Gastrocnemius medialis (tissue), 4 donors: ENCODE measurements around the gene SEPTIN5. TPM values are rescaled to one million over a fixed set of nuclear protein-coding genes. Genes with fewer than 3 reads are reported as not detected.

Source experiments
- ATAC-seq, 2 donors: fragments of 150-250 bp; one replicate each; pipeline ENCODE4 v1.9.1; 2016
- DNase-seq, 2 donors: peaks; one replicate each; pipeline ENCODE4 v3.0.0-alpha.2; 2019
- H3K27ac ChIP-seq, 4 donors: fragments of 200-600 bp; sonication (generic); 1 replicate in 1 of 4; 2 replicates in 3 of 4; pipeline ENCODE4 v1.5.1; 2016 to 2018; ENCODE audit warnings: mild to moderate bottlenecking in 2 of 4, moderate library complexity in 1 of 4
- H3K27me3 ChIP-seq, 3 donors: fragments of 200-600 bp; sonication (generic) in 2 of 3; 1 replicate in 1 of 3; 2 replicates in 2 of 3; pipeline versions ENCODE4 v1.5.1 to v1.6.0; 2016 to 2019; ENCODE audit warnings: mild to moderate bottlenecking in 1 of 3, moderate library complexity in 1 of 3
- H3K36me3 ChIP-seq, 2 donors: fragments of 200-600 bp; sonication (generic) in 1 of 2; one replicate each; pipeline ENCODE4 v1.5.1; 2017 to 2018
- H3K4me1 ChIP-seq, 2 donors: fragments of 200-600 bp; sonication (generic) in 1 of 2; one replicate each; pipeline ENCODE4 v1.5.1; 2016 to 2017; ENCODE audit warnings: mild to moderate bottlenecking in 2 of 2
- H3K4me3 ChIP-seq, 4 donors: fragments of 200-600 bp; sonication (generic) in 3 of 4; 1 replicate in 1 of 4; 2 replicates in 3 of 4; pipeline ENCODE4 v1.5.1; 2016 to 2019; ENCODE audit warnings: mild to moderate bottlenecking in 2 of 4
- H3K9me3 ChIP-seq, 3 donors: fragments of 200-600 bp; sonication (generic) in 2 of 3; 1 replicate in 1 of 3; 2 replicates in 2 of 3; pipeline ENCODE4 v1.5.1; 2016 to 2019
- POLR2A ChIP-seq, 2 donors: fragments of 450-650 bp; IDR thresholded peaks; one replicate each; pipeline ENCODE4 v1.6.1; 2017; ENCODE audit warnings: antibody characterized with exemption in 2 of 2, mild to moderate bottlenecking in 2 of 2, moderate library complexity in 2 of 2
- in situ Hi-C, 4 donors: fragments of 200-750 bp; cut with MboI; loops; one replicate each; pipeline versions ENCODE4 v1.15.0 to v1.8.0; 2017; ENCODE audit warnings: low sequenced_read_pairs in 4 of 4
- intact Hi-C: fragments of 100-400 bp; cut with DNase I; formaldehyde crosslinking; loops from one replicate; pipeline ENCODE4 v1.15.1; 2023; ENCODE audit warnings: low total_unique reads
- total RNA-seq, 4 donors: library from RNA; depleted of rRNA; stranded (reverse); fragments of >200 nt; gene quantifications; one replicate each; pipeline versions ENCODE4 v1.1.0 to v1.2.3, GENCODE V29; 2016
- TF ChIP-seq, protein P1 (sequence below), 5 experiments: fragments of 450-650 bp in 3 of 5; fragments of 200-600 bp in 2 of 5; sonication (generic) in 2 of 5; IDR thresholded peaks in 4 of 5; conservative IDR thresholded peaks in 1 of 5; 1 replicate in 4 of 5; 2 replicates in 1 of 5; pipeline ENCODE4 v1.5.1; 2016 to 2019; ENCODE audit warnings: antibody characterized with exemption in 5 of 5, mild to moderate bottlenecking in 3 of 5, moderate library complexity in 3 of 5

SEPTIN5 gene
- total RNA-seq, 4 donors from 2014 or later, result 5.0 to 15.9 (median 10.2) TPM

DNA sequence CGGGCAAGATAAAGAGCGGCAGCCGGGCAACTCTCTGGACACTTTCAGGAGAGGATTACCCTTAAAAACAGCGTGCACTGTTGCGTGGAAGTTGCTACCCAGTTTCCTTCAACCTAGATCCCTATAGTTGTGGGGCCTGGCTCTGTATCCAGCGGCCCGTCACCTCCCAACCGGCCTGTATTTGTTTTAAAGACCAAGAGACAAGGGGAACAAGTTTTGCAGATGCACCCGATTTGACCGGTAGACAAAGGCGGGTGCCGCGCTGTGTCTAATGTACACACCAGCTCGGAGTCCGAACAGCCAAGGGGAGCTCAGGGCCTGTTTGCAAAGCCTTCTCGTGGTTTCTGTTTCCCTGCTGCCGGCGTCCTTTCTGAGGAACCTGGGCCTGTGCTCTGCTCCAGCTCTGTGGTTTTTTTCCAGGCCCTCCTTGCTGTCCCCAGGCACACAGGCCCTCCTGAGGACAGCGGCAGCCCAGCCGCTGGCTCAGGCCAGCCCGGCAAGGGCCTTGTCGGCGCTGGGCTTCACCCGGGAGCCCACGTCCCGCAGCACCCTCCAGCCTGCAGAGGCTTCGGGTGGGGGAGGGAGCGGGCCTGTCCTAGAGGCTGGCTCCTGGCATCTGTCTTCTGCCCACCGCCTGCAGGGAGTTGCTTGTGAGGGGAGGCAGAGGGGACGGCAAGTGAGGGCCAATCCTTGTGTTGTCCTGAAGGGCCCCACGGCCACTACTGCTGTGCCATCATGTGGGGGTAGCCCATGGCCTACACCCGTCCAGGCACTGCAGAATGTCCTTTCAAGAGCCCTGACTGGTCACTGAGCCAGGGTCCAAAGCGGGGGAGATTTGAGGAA lies 47.6 kb downstream of the SEPTIN5 start:
- Histone ChIP-seq H3K4me3 (peak overlapping the region; percentile 51 to 54 (median 53)), H3K4me1 (peaks cover 0 to 4% of the 10 kb centered on the region in 2 donors), H3K9me3 (no peaks in the 10 kb centered on the region), H3K27me3 (peaks cover 8 to 37% (median 12%) of the 10 kb centered on the region in 3 donors), H3K27ac (peak overlapping the region; percentile 79 to 81 (median 80)), H3K36me3 (no peaks in the 10 kb centered on the region)
- in situ Hi-C loops (no loop called here), intact Hi-C loops (loop anchor here (1.0 kb wide), 1 partner anchor 92 kb away; the partner anchor contains the start of genes GNB1L and RTL10)
- ATAC-seq, result peak; percentile 17 to 29
- peak in 1 of 2 donors; percentile 16 for TF ChIP-seq POLR2A (IDR thresholded peaks at IDR 0.05)
- TF ChIP-seq, protein P1, sequence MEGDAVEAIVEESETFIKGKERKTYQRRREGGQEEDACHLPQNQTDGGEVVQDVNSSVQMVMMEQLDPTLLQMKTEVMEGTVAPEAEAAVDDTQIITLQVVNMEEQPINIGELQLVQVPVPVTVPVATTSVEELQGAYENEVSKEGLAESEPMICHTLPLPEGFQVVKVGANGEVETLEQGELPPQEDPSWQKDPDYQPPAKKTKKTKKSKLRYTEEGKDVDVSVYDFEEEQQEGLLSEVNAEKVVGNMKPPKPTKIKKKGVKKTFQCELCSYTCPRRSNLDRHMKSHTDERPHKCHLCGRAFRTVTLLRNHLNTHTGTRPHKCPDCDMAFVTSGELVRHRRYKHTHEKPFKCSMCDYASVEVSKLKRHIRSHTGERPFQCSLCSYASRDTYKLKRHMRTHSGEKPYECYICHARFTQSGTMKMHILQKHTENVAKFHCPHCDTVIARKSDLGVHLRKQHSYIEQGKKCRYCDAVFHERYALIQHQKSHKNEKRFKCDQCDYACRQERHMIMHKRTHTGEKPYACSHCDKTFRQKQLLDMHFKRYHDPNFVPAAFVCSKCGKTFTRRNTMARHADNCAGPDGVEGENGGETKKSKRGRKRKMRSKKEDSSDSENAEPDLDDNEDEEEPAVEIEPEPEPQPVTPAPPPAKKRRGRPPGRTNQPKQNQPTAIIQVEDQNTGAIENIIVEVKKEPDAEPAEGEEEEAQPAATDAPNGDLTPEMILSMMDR (IDR thresholded peaks at IDR 0.05 in 4 of 5, conservative IDR thresholded peaks at IDR 0.05 in 1 of 5), result no peak
- no peak for DNase-seq

GRCh38 chr22:19762568-19763457 lies 48.5 kb downstream of the SEPTIN5 start:
- TF ChIP-seq, protein P1 (IDR thresholded peaks at IDR 0.05 in 4 of 5, conservative IDR thresholded peaks at IDR 0.05 in 1 of 5), result no peak
- TF ChIP-seq POLR2A (IDR thresholded peaks at IDR 0.05), result no peak
- Histone ChIP-seq H3K4me1 (peaks cover 0 to 8% of the 10 kb centered on the region in 2 donors), H3K27ac (peak overlapping the region; percentile 79 to 81 (median 80)), H3K36me3 (no peaks in the 10 kb centered on the region), H3K9me3 (no peaks in the 10 kb centered on the region), H3K27me3 (peaks cover 11 to 44% (median 17%) of the 10 kb centered on the region in 3 donors), H3K4me3 (peak overlapping the region in 3 of 4 donors; percentile 51 to 54 (median 54))
- in situ Hi-C loops (no loop called here), intact Hi-C loops (loop anchor here (1.0 kb wide), 1 partner anchor 91 kb away; the partner anchor contains the start of genes GNB1L and RTL10)
- ATAC-seq (no peak), DNase-seq (no peak)

DNA sequence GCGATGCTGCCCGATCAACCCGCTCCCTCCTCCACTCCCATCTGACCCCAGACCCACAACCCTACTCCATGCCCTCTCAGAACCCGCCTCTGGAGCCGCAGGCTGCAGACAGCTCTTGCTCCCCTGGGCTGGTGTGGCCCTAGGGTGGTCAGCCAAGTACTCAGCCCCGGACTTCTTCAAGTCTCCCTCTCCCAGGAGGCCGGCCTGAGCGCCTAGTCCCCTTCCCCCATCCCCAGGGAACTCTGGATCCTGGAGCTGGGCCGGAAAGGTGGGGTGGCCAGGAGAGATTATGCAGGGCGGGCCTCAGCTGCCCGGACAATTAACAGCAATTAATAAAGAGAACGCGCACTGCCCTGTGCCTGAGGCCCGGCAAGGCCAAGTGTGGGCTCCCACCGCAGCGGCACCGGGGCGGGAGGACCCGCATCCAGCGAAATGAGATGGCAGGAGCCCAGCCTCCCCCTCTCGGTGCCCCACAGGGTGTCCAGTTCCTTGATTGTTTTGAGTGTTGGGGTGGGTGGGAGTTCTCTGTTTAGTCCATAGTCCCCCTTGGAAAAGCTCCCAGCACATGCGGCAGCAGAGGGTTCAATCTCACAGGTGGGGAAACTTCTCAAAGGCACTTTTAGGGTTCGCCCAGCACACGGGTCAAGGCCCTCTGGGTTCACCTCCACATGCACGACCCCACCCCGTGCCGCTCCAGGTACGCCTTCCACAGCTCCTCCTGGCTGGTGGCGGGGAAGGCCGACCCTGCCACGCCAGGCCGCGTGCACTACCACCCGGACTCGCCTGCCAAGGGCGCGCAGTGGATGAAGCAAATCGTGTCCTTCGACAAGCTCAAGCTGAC lies 49.4 kb downstream of the SEPTIN5 start:
- no peak overlapping the region for H3K4me3 ChIP-seq
- H3K4me1 ChIP-seq, result peaks cover 0 to 8% of the 10 kb centered on the region in 2 donors
- no peak for ATAC-seq
- DNase-seq, result no peak
- TF ChIP-seq, protein P1 (IDR thresholded peaks at IDR 0.05 in 4 of 5, conservative IDR thresholded peaks at IDR 0.05 in 1 of 5), result no peak
- no peak for TF ChIP-seq POLR2A (IDR thresholded peaks at IDR 0.05)
- intact Hi-C loops, result no loop called here
- H3K9me3 ChIP-seq, result no peaks in the 10 kb centered on the region
- in situ Hi-C loops, result no loop called here
- peaks cover 11 to 44% (median 17%) of the 10 kb centered on the region in 3 donors for H3K27me3 ChIP-seq
- no peak overlapping the region for H3K27ac ChIP-seq
- H3K36me3 ChIP-seq, result no peaks in the 10 kb centered on the region

DNA sequence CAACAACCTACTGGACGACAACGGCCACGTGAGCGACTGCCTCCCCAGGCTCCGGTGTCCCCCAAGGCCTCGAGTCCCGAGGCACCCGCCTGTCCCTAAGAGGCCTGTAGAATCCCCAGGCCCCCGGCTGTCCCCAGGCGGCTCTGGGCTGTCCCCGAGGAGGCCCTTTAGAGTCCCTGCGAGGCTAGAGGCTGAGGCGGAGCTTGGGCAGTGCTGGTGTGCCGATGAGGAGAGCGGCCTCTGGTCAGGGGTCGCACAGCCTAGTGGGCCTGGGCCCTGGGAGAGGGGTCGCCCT lies 49.9 kb downstream of the SEPTIN5 start:
- TF ChIP-seq POLR2A (IDR thresholded peaks at IDR 0.05), result no peak
- TF ChIP-seq, protein P1 (IDR thresholded peaks at IDR 0.05 in 4 of 5, conservative IDR thresholded peaks at IDR 0.05 in 1 of 5), result no peak
- DNase-seq (no peak), ATAC-seq (no peak)
- Histone ChIP-seq H3K36me3 (no peaks in the 10 kb centered on the region), H3K27me3 (peaks cover 11 to 41% (median 19%) of the 10 kb centered on the region in 3 donors), H3K4me3 (no peak overlapping the region), H3K4me1 (peaks cover 0 to 8% of the 10 kb centered on the region in 2 donors), H3K27ac (no peak overlapping the region), H3K9me3 (no peaks in the 10 kb centered on the region)
- intact Hi-C loops (no loop called here), in situ Hi-C loops (no loop called here)
